Mesothelial cell of epicardium (in vitro differentiated cells): Measurements from ENCODE around the gene MACO1. TPM values are rescaled to one million over a fixed set of nuclear protein-coding genes. Genes with fewer than 3 reads are reported as not detected.

Experiments used
- DNase-seq, 2 experiments: peaks; one replicate each; pipeline ENCODE4 v3.0.0; 2021; ENCODE audit warnings: low spot score in 2 of 2; ENCODE audit not compliant: unreplicated experiment in 2 of 2
- H3K27ac Mint-ChIP-seq: 2 replicates; pipeline ENCODE4 v1.8.0; 2021; ENCODE audit warnings: mixed read lengths
- H3K27me3 Mint-ChIP-seq: 2 replicates; pipeline ENCODE4 v1.8.0; 2021; ENCODE audit warnings: low read depth, mixed read lengths
- H3K36me3 Mint-ChIP-seq: 2 replicates; pipeline ENCODE4 v1.8.0; 2021; ENCODE audit warnings: mixed read lengths
- H3K4me1 Mint-ChIP-seq: 2 replicates; pipeline ENCODE4 v1.8.0; 2021; ENCODE audit warnings: mixed read lengths
- H3K4me3 Mint-ChIP-seq: 2 replicates; pipeline ENCODE4 v1.8.0; 2021; ENCODE audit warnings: mild to moderate bottlenecking, moderate library complexity, mixed read lengths
- H3K9me3 Mint-ChIP-seq: 2 replicates; pipeline ENCODE4 v1.8.0; 2021; ENCODE audit warnings: mixed read lengths
- CTCF ChIP-seq: fragments of 200-600 bp; sonication (generic); IDR thresholded peaks from one replicate; pipeline ENCODE4 v1.5.0; 2021; ENCODE audit warnings: antibody characterized with exemption; ENCODE audit not compliant: unreplicated experiment
- total RNA-seq: library from RNA; stranded (reverse); gene quantifications from 3 replicates; pipeline ENCODE4 v1.2.1, GENCODE V29; 2021

MACO1 gene
- total RNA-seq, 1 donor from 2014 or later, result 26.9 TPM

DNA sequence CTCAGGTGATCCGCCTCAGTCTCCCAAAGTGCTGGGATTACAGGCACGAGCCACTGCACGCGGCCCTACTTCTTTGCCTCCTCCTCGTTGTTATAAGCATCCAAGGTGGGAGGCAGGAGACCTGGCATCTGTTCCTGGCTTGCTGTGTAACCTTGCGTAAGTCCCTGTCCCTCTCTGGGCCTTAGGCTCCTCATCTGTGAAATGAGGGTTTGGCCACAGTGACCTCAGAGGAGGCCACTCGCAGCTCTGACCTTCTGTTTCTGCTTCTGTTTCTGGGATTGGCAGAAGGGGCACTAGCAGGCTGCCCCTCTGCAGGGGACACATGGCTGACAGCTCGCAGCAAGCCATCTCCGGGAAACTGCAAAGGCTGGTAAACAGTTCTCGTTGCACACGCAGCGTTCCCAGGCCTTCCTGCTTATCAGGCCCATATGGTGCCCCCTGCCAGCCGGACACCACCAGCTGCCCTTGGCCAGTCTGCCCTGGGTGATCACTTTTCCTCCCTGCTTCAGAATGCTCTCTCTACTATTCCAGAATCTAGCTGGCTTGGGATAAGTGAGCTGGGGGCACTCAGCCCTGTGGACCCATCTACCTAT is 110.1 kb downstream of the MACO1 start:
- Mint-ChIP-seq H3K9me3 (no peaks in the 10 kb centered on the region), H3K27ac (no peak overlapping the region), H3K4me1 (peaks cover 10% of the 10 kb centered on the region), H3K36me3 (no peaks in the 10 kb centered on the region), H3K27me3 (peaks cover 5% of the 10 kb centered on the region), H3K4me3 (no peak overlapping the region)
- no peak for DNase-seq
- TF ChIP-seq CTCF, result no peak

GRCh38 chr1:25541425-25541824 is 110.7 kb downstream of the MACO1 start:
- Mint-ChIP-seq H3K4me1 (peaks cover 10% of the 10 kb centered on the region), H3K36me3 (no peaks in the 10 kb centered on the region), H3K9me3 (no peaks in the 10 kb centered on the region), H3K27me3 (peaks cover 5% of the 10 kb centered on the region), H3K27ac (no peak overlapping the region), H3K4me3 (no peak overlapping the region)
- no peak for DNase-seq
- no peak for TF ChIP-seq CTCF

DNA sequence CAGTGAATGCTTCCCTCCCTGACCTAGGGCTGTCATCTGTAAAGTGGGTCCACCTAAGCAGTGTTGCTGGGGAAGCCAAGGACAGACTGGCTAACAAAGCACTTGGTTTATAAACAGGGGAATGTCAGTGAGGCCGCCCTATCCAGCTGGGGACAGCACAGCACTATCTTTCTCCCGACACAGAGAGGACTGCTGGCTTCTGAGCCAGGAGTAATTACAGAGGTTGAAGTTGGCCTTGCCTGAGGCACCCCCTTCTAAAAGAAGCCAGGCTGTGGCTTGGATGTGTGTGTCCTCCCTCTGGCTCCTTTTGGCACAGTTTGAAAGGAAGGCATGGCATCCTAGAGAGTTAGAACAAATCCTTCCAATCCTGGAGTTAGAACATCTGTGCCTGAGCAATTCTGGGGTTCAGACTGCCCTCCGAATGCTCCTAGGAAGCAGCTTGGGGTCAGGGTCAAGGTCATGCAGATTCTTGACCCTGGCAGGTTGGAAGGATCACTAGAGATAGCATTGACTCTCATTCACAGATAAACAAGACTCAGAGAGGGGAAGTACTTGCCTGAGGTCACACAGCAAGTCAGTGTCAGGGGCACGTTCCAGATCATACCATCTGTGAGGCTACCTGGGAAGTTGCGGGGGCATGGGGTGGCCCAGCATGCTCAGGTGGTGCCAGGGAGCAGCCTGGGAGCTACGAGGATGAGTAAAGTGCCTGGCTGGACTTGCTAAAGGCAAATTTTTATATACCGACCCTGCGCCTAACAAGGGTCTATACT is 111.4 kb downstream of the MACO1 start:
- DNase-seq, result no peak
- Mint-ChIP-seq H3K27me3 (peaks cover 5% of the 10 kb centered on the region), H3K36me3 (no peaks in the 10 kb centered on the region), H3K9me3 (no peaks in the 10 kb centered on the region), H3K4me3 (peak overlapping the region; percentile 54), H3K27ac (no peak overlapping the region), H3K4me1 (peaks cover 10% of the 10 kb centered on the region)
- no peak for TF ChIP-seq CTCF

DNA sequence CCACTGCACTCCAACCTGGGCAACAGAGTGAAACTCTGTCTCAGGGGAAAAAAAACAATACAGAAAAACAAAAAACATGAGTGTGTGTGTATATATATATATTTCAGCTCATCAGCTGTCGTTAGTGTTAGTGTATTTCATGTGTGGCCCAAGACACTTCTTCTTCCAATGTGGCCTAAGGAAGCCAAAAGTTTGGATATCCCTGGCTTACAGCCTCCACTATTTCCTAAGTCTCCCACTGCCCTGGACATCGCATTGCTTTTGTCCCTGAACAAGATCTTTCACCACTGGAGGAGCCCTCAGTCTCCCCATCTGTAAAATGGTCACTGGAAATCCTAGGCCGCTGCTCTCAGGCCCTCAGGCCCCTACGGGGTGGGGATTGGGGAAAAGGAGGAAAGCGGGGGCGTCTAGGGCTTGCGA is 112.3 kb downstream of the MACO1 start:
- H3K27ac Mint-ChIP-seq, result no peak overlapping the region
- H3K9me3 Mint-ChIP-seq, result no peaks in the 10 kb centered on the region
- peaks cover 3% of the 10 kb centered on the region for H3K27me3 Mint-ChIP-seq
- no peak for DNase-seq
- no peak for TF ChIP-seq CTCF
- H3K4me1 Mint-ChIP-seq, result peaks cover 6% of the 10 kb centered on the region
- H3K36me3 Mint-ChIP-seq, result no peaks in the 10 kb centered on the region
- peak overlapping the region; percentile 54 for H3K4me3 Mint-ChIP-seq

DNA sequence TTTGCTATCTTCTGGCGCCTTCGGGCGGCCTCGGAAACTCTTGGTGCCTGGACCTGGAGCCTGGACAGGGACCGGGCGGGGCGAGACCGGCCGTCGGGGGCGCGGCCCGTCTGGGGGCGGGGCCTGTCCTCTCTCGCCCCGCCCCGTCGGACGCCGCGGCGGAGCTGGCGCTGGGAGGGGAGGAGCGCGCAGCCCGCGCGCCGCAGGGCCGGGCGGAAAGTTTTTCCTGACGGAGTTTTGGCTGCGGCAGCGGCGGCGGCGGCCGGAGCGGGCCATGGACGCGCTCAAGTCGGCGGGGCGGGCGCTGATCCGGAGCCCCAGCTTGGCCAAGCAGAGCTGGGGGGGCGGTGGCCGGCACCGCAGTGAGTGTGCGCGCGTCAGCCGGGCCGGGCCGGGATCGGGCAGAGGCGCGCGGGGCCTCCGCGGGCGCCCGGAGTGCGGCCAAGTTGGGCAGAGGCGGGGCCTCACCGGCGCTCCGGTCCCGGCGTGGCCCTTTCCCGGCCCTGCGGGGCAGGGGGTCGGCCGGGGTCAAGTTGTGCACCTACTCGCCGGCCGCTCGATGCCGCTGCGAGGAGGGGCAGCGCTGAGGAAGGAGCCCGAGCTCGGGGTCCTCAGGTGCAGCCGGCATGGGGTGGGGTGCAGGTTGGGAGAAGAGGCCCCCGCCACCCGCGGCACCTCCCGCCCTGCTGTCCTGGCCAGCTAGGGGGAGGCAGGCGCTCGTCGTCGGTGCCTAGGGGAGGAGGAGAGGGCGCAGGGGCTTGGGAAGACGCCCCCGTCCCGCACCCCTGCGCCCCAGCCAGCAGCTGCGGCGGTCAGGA is 112.9 kb downstream of the MACO1 start, which contains the start of gene LDLRAP1:
Gene LDLRAP1, plus strand, starts transcription at position 182 of the 818 bp plus-strand sequence. Its CDS starts 93 bp downstream, at position 275.
- H3K4me1 Mint-ChIP-seq, result peaks cover 6% of the 10 kb centered on the region
- H3K27me3 Mint-ChIP-seq, result peaks cover 3% of the 10 kb centered on the region
- TF ChIP-seq CTCF, result no peak
- no peak within 1 kb of the TSS for H3K27ac Mint-ChIP-seq
- H3K9me3 Mint-ChIP-seq, result no peaks in the 10 kb centered on the region
- peak; percentile 48 to 74 for DNase-seq
- H3K36me3 Mint-ChIP-seq, result no peaks in the 10 kb centered on the region
- H3K4me3 Mint-ChIP-seq, result peak within 1 kb of the TSS; percentile 68
